GM10266 (cell line): ENCODE results near the gene OR10A2.

Source experiments
- DNase-seq: peaks from one replicate; pipeline ENCODE4 v3.0.0; 2012; ENCODE audit errors: extremely low spot score
- TF ChIP-seq, protein P1 (sequence below): IDR thresholded peaks from 2 replicates; pipeline ENCODE4 v1.5.1; 2012; ENCODE audit warnings: mild to moderate bottlenecking, low read depth; ENCODE audit not compliant: control insufficient read depth, insufficient read depth; ENCODE audit errors: missing control alignments

The OR10A2 gene

GRCh38 chr11:6855971-6856541 lies 6.8 kb upstream of the OR10A2 start:
- no peak for DNase-seq
- TF ChIP-seq, protein P1, sequence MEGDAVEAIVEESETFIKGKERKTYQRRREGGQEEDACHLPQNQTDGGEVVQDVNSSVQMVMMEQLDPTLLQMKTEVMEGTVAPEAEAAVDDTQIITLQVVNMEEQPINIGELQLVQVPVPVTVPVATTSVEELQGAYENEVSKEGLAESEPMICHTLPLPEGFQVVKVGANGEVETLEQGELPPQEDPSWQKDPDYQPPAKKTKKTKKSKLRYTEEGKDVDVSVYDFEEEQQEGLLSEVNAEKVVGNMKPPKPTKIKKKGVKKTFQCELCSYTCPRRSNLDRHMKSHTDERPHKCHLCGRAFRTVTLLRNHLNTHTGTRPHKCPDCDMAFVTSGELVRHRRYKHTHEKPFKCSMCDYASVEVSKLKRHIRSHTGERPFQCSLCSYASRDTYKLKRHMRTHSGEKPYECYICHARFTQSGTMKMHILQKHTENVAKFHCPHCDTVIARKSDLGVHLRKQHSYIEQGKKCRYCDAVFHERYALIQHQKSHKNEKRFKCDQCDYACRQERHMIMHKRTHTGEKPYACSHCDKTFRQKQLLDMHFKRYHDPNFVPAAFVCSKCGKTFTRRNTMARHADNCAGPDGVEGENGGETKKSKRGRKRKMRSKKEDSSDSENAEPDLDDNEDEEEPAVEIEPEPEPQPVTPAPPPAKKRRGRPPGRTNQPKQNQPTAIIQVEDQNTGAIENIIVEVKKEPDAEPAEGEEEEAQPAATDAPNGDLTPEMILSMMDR = no peak

DNA sequence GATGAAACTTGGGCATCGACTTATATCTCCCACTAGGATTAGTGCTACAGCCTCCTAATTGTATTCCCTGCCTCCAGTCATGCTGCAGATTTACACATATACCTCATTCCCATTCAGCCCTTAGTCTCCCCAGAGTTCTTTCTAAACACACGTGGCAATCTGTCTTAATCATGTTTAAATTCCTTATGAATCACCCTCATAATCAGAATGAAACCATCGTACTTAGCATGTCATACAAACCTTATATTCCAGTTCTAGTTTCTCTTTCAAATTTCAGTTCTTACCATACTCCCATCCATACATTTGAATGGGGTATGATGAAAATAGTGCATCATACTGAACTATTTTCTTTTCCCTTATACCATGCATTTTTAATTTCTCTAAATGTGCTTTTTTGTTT lies 6.0 kb upstream of the OR10A2 start:
- DNase-seq = peak; percentile 18

GRCh38 chr11:6864438-6864837 lies 1.6 kb downstream of the OR10A2 start:
- TF ChIP-seq, protein P1 = no peak
- DNase-seq = no peak

More for the DNA sequence above, 6.0 kb upstream of the OR10A2 start:
- TF ChIP-seq, protein P1 = no peak

- DNase-seq = no peak
- TF ChIP-seq, protein P1 = no peak
Measured at GRCh38 chr11:6871278-6871677, 8.4 kb downstream of the OR10A2 start.

- DNase-seq = no peak
- TF ChIP-seq, protein P1 = no peak
Measured at GRCh38 chr11:6875761-6876160, 12.9 kb downstream of the OR10A2 start.

DNA sequence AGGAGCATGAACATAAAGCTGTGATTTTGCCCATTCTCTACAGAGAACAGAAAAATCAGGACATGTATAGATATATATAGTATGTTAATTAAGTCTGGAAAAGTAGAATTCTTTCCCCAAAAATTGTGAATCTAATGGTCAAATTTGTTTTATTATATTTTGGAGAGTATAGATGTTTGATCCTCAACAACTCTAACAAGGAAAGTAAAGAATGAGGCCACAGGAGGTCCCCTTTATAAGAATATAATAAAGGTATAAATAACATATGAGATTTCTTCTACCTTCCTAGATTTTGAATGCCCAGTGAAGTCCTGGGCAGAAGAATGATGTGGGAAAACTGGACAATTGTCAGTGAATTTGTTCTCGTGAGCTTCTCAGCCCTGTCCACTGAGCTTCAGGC lies 13.5 kb downstream of the OR10A2 start, which contains the start of gene OR10A4:
Gene OR10A4, plus strand, starts transcription at position 301 of the 400 bp plus-strand sequence. Its CDS starts 23 bp downstream, at position 324.
- DNase-seq = no peak
- TF ChIP-seq, protein P1 = no peak

GRCh38 chr11:6876914-6877313 lies 14.1 kb downstream of the OR10A2 start:
- DNase-seq = no peak

More at GRCh38 chr11:6876914-6877313, 14.1 kb downstream of the OR10A2 start:
- TF ChIP-seq, protein P1 = no peak
